Astrocyte (in vitro differentiated cells and primary cell): ENCODE data around the gene CHRNB4. TPM values are rescaled to one million over a fixed set of nuclear protein-coding genes. Genes with fewer than 3 reads are reported as not detected.

Experiments used
- DNase-seq: peaks from one replicate; pipeline ENCODE4 v3.0.0-alpha.2; 2010; ENCODE audit warnings: low read depth
- FAIRE-seq: peaks from 2 replicates; lab custom pipeline; 2011; peaks lifted over from hg19 to GRCh38; lab: Jason Lieb, UNC
- H2AFZ ChIP-seq: 2 replicates; pipeline ENCODE4 v1.6.0; 2012; ENCODE audit warnings: low read depth, low read length, inconsistent platforms
- H3K27ac ChIP-seq: 2 replicates; pipeline ENCODE4 v1.5.1; 2011; ENCODE audit warnings: low read depth, low read length, inconsistent platforms
- H3K27me3 ChIP-seq: 2 replicates; pipeline ENCODE4 v1.6.0; 2011; ENCODE audit warnings: low read length, inconsistent platforms; ENCODE audit not compliant: insufficient read depth
- H3K36me3 ChIP-seq: 2 replicates; pipeline ENCODE4 v1.5.1; 2011; ENCODE audit warnings: low read length, inconsistent platforms; ENCODE audit not compliant: insufficient read depth
- H3K4me1 ChIP-seq: 2 replicates; pipeline ENCODE4 v1.5.1; 2011; ENCODE audit warnings: low read length, inconsistent platforms; ENCODE audit not compliant: insufficient read depth
- H3K4me2 ChIP-seq: 2 replicates; pipeline ENCODE4 v1.6.0; 2012; ENCODE audit warnings: low read length, inconsistent platforms
- H3K4me3 ChIP-seq: 2 replicates; pipeline ENCODE4 v1.5.1; 2011; ENCODE audit warnings: low read depth, mild to moderate bottlenecking, low read length, inconsistent platforms; ENCODE audit not compliant: insufficient read depth
- H3K79me2 ChIP-seq: 2 replicates; pipeline ENCODE4 v1.6.0; 2012; ENCODE audit warnings: mild to moderate bottlenecking, low read length, inconsistent platforms; ENCODE audit not compliant: insufficient read depth
- H3K9ac ChIP-seq: 2 replicates; pipeline ENCODE4 v1.6.0; 2012; ENCODE audit warnings: mild to moderate bottlenecking, low read length, inconsistent platforms
- H3K9me3 ChIP-seq: 2 replicates; pipeline ENCODE4 v1.5.1; 2012; ENCODE audit warnings: low read depth, mild to moderate bottlenecking, low read length, inconsistent platforms; ENCODE audit not compliant: insufficient read depth
- H4K20me1 ChIP-seq: 2 replicates; pipeline ENCODE4 v1.6.0; 2012; ENCODE audit warnings: low read length, inconsistent platforms; ENCODE audit not compliant: insufficient read depth
- H3K27ac Mint-ChIP-seq: one replicate; pipeline ENCODE4 v1.8.0; 2021; ENCODE audit warnings: mild to moderate bottlenecking, mixed read lengths; ENCODE audit not compliant: unreplicated experiment
- H3K27me3 Mint-ChIP-seq: one replicate; pipeline ENCODE4 v1.8.0; 2021; ENCODE audit warnings: low read depth, mixed read lengths; ENCODE audit not compliant: unreplicated experiment
- H3K36me3 Mint-ChIP-seq: one replicate; pipeline ENCODE4 v1.8.0; 2021; ENCODE audit warnings: low read depth, mixed read lengths; ENCODE audit not compliant: unreplicated experiment
- H3K4me1 Mint-ChIP-seq: one replicate; pipeline ENCODE4 v1.8.0; 2021; ENCODE audit warnings: low read depth, mixed read lengths; ENCODE audit not compliant: unreplicated experiment
- H3K4me3 Mint-ChIP-seq: one replicate; pipeline ENCODE4 v1.8.0; 2021; ENCODE audit warnings: mild to moderate bottlenecking, moderate library complexity, mixed read lengths; ENCODE audit not compliant: unreplicated experiment
- H3K9me3 Mint-ChIP-seq: one replicate; pipeline ENCODE4 v1.8.0; 2021; ENCODE audit warnings: mild to moderate bottlenecking, mixed read lengths; ENCODE audit not compliant: unreplicated experiment
- EZH2 ChIP-seq: IDR thresholded peaks from 2 replicates; pipeline ENCODE4 v1.6.1; 2012; ENCODE audit warnings: mild to moderate bottlenecking, low read length, inconsistent platforms; ENCODE audit not compliant: insufficient read depth
- total RNA-seq: library from RNA; stranded (reverse); gene quantifications from 2 replicates; pipeline ENCODE4 v1.2.1, GENCODE V29; 2021
- TF ChIP-seq, protein P1 (sequence below): IDR thresholded peaks from 2 replicates; pipeline ENCODE4 v1.5.1; 2011; ENCODE audit warnings: low read depth, mild to moderate bottlenecking, inconsistent platforms, low read length, moderate library complexity; ENCODE audit not compliant: insufficient read depth

Gene CHRNB4
- total RNA-seq, 1 donor from 2014 or later, result not detected

DNA sequence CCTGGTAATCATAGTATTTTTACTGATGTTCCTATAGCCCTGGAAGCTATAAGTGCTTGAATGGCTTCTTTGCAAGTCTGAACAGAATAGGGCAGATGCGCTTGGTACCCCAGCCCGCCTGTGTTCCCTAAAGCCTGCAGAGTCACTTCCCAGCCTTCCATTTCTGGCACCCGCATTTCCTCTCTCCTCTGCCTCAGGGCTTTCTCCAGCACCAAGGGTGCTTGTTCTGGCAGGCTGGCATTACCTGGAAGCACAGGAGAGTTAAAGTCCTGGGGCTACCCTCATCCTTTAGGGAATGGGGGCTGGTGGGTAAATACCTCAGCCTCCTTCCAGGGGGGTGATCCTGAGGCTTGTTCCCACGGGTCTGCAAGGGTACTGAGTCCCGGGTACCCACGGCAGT, 12.8 kb downstream of the CHRNB4 start:
- H3K79me2 ChIP-seq, result no peaks in the 10 kb centered on the region
- H3K27ac ChIP-seq, result no peak overlapping the region
- H2AFZ ChIP-seq, result no peak overlapping the region
- H3K4me2 ChIP-seq, result no peak overlapping the region
- peaks cover 14% of the 10 kb centered on the region for H3K9me3 Mint-ChIP-seq
- TF ChIP-seq EZH2, result no peak
- TF ChIP-seq, protein P1, sequence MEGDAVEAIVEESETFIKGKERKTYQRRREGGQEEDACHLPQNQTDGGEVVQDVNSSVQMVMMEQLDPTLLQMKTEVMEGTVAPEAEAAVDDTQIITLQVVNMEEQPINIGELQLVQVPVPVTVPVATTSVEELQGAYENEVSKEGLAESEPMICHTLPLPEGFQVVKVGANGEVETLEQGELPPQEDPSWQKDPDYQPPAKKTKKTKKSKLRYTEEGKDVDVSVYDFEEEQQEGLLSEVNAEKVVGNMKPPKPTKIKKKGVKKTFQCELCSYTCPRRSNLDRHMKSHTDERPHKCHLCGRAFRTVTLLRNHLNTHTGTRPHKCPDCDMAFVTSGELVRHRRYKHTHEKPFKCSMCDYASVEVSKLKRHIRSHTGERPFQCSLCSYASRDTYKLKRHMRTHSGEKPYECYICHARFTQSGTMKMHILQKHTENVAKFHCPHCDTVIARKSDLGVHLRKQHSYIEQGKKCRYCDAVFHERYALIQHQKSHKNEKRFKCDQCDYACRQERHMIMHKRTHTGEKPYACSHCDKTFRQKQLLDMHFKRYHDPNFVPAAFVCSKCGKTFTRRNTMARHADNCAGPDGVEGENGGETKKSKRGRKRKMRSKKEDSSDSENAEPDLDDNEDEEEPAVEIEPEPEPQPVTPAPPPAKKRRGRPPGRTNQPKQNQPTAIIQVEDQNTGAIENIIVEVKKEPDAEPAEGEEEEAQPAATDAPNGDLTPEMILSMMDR, result no peak
- H3K27me3 ChIP-seq, result peaks cover 32% of the 10 kb centered on the region
- H3K4me1 ChIP-seq, result no peaks in the 10 kb centered on the region
- no peak overlapping the region for H3K4me3 ChIP-seq
- no peak overlapping the region for H3K27ac Mint-ChIP-seq
- DNase-seq (no peak), FAIRE-seq (no peak)
- no peaks in the 10 kb centered on the region for H3K36me3 ChIP-seq
- peaks cover 72% of the 10 kb centered on the region for H3K27me3 Mint-ChIP-seq
- no peaks in the 10 kb centered on the region for H3K4me1 Mint-ChIP-seq
- H3K9me3 ChIP-seq, result peaks cover 2% of the 10 kb centered on the region
- no peak overlapping the region for H3K9ac ChIP-seq
- H3K4me3 Mint-ChIP-seq, result no peak overlapping the region
- no peaks in the 10 kb centered on the region for H4K20me1 ChIP-seq
- H3K36me3 Mint-ChIP-seq, result peaks cover 3% of the 10 kb centered on the region

DNA sequence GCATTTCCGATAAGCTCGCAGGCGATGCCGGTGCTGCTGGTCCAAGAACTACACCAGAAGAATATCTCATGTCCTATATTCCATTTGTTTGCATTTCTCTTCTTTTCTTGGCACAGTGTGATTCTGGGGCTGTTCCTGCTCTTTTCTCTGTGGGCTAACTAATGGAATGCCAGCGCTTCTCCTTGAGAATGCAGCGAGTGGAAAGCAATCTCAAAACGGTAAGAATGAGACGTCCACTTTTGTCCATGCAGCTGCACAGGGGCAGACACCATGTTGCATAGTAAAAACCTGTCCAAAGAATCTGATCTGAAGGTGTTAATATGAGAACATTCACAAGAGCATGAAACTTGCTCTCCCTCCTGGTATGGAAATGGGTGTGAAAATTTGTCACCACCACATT, 13.7 kb downstream of the CHRNB4 start:
- DNase-seq (no peak), FAIRE-seq (no peak)
- Histone ChIP-seq H2AFZ (no peak overlapping the region), H3K36me3 (no peaks in the 10 kb centered on the region), H3K9me3 (no peaks in the 10 kb centered on the region), H4K20me1 (no peaks in the 10 kb centered on the region), H3K27ac (no peak overlapping the region), H3K9ac (no peak overlapping the region), H3K4me1 (no peaks in the 10 kb centered on the region), H3K4me3 (no peak overlapping the region), H3K27me3 (peaks cover 39% of the 10 kb centered on the region), H3K4me2 (no peak overlapping the region), H3K79me2 (no peaks in the 10 kb centered on the region)
- H3K4me1 Mint-ChIP-seq, result no peaks in the 10 kb centered on the region
- no peak for TF ChIP-seq EZH2
- TF ChIP-seq, protein P1, result no peak
- H3K9me3 Mint-ChIP-seq, result peaks cover 6% of the 10 kb centered on the region
- peaks cover 3% of the 10 kb centered on the region for H3K36me3 Mint-ChIP-seq
- no peak overlapping the region for H3K4me3 Mint-ChIP-seq
- no peak overlapping the region for H3K27ac Mint-ChIP-seq
- peaks cover 72% of the 10 kb centered on the region for H3K27me3 Mint-ChIP-seq

DNA sequence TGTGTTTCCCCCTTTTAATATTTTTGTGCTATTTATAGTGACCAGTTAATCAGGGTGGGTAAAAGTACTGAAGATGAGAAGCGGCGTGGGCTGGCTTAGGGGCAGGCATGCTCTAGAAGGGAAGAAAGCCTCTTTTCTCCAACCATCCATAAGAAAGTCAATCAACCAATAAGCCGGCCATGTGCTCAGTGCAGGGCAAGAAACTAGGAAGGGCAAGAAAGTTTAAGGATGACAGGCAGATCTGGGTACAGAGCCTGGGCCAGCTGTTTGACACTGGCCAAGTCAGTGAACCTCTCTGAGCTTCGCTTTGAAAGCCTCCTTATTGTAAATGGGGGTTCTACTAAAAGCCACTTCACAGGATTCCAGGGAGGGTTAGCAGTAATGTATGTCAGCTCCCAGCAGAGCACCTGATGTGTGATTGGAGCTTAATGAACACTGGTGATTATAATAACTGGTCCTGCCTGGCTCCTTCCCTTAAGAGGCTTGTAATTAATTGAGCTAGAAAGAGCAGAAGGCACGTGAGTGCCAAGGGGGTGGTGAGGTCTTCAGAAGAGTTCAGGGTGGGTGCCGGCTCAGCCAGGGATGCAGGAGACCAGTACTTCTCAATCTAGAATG, 14.5 kb downstream of the CHRNB4 start:
- no peak overlapping the region for H3K9ac ChIP-seq
- no peak overlapping the region for H3K27ac Mint-ChIP-seq
- peaks cover 6% of the 10 kb centered on the region for H3K9me3 Mint-ChIP-seq
- DNase-seq, result no peak
- no peaks in the 10 kb centered on the region for H3K4me1 ChIP-seq
- H3K36me3 ChIP-seq, result no peaks in the 10 kb centered on the region
- FAIRE-seq, result no peak
- no peak overlapping the region for H3K4me2 ChIP-seq
- no peaks in the 10 kb centered on the region for H4K20me1 ChIP-seq
- no peak for TF ChIP-seq EZH2
- TF ChIP-seq, protein P1, result no peak
- peaks cover 3% of the 10 kb centered on the region for H3K36me3 Mint-ChIP-seq
- H3K4me3 Mint-ChIP-seq, result no peak overlapping the region
- peaks cover 48% of the 10 kb centered on the region for H3K27me3 ChIP-seq
- H2AFZ ChIP-seq, result no peak overlapping the region
- H3K9me3 ChIP-seq, result no peaks in the 10 kb centered on the region
- no peak overlapping the region for H3K27ac ChIP-seq
- H3K4me3 ChIP-seq, result no peak overlapping the region
- H3K4me1 Mint-ChIP-seq, result no peaks in the 10 kb centered on the region
- peaks cover 76% of the 10 kb centered on the region for H3K27me3 Mint-ChIP-seq
- no peaks in the 10 kb centered on the region for H3K79me2 ChIP-seq
